H9 (cell line): ENCODE measurements around the gene ENTR1. TPM values are rescaled to one million over a fixed set of nuclear protein-coding genes. Genes with fewer than 3 reads are reported as not detected.

Experiments used
- DNase-seq: peaks from one replicate; pipeline ENCODE4 v3.0.0-alpha.2; 2017
- H2AFZ ChIP-seq: one replicate; pipeline ENCODE4 v1.6.1; 2013; ENCODE audit warnings: mild to moderate bottlenecking, low read length, control low read depth, moderate library complexity
- H2AK5ac ChIP-seq: 2 replicates; pipeline ENCODE4 v1.6.1; 2013; ENCODE audit warnings: low read length, control low read depth, mixed read lengths; ENCODE audit not compliant: insufficient read length
- H2BK120ac ChIP-seq: one replicate; pipeline ENCODE4 v1.6.1; 2013; ENCODE audit warnings: low read depth, mild to moderate bottlenecking, low read length, control low read depth, inconsistent platforms; ENCODE audit not compliant: poor library complexity, severe bottlenecking
- H2BK12ac ChIP-seq: 2 replicates; pipeline ENCODE4 v1.6.1; 2013; ENCODE audit warnings: low read length, control low read depth, mixed read lengths, low read depth; ENCODE audit not compliant: insufficient read length
- H2BK15ac ChIP-seq: 2 replicates; pipeline ENCODE4 v1.6.1; 2013; ENCODE audit warnings: low read depth, low read length, control low read depth
- H2BK20ac ChIP-seq: one replicate; pipeline ENCODE4 v1.6.1; 2013; ENCODE audit warnings: low read depth, mild to moderate bottlenecking, low read length, control low read depth, inconsistent platforms; ENCODE audit not compliant: poor library complexity, severe bottlenecking
- H2BK5ac ChIP-seq: 2 replicates; pipeline ENCODE4 v1.6.1; 2013; ENCODE audit warnings: low read length, control low read depth, mixed read lengths; ENCODE audit not compliant: insufficient read length
- H3K14ac ChIP-seq: 2 replicates; pipeline ENCODE4 v1.6.1; 2013; ENCODE audit warnings: low read length, control low read depth; ENCODE audit not compliant: insufficient read depth
- H3K18ac ChIP-seq: 2 replicates; pipeline ENCODE4 v1.6.1; 2013; ENCODE audit warnings: low read depth, mild to moderate bottlenecking, mixed read lengths, low read length, control low read depth; ENCODE audit not compliant: insufficient read length
- H3K23ac ChIP-seq: 2 replicates; pipeline ENCODE4 v1.6.1; 2013; ENCODE audit warnings: low read length, control low read depth, mixed read lengths, low read depth; ENCODE audit not compliant: insufficient read length
- H3K23me2 ChIP-seq: 2 replicates; pipeline ENCODE4 v1.6.1; 2013; ENCODE audit warnings: low read depth, mild to moderate bottlenecking, mixed read lengths, low read length, control low read depth; ENCODE audit not compliant: insufficient read length, poor library complexity, severe bottlenecking
- H3K27ac ChIP-seq: 2 replicates; pipeline ENCODE4 v1.5.1; 2013; ENCODE audit warnings: low read length, control low read depth, mixed read lengths, low read depth; ENCODE audit not compliant: insufficient read length
- H3K27me3 ChIP-seq: 2 replicates; pipeline ENCODE4 v1.6.1; 2013; ENCODE audit warnings: low read length, control low read depth, inconsistent platforms; ENCODE audit not compliant: insufficient read depth
- H3K4ac ChIP-seq: 2 replicates; pipeline ENCODE4 v1.6.1; 2013; ENCODE audit warnings: low read depth, mild to moderate bottlenecking, control low read depth, inconsistent platforms, low read length, moderate library complexity
- H3K4me1 ChIP-seq: 2 replicates; pipeline ENCODE4 v1.6.1; 2013; ENCODE audit warnings: low read length, control low read depth, inconsistent platforms; ENCODE audit not compliant: insufficient read depth
- H3K4me2 ChIP-seq: 2 replicates; pipeline ENCODE4 v1.6.1; 2013; ENCODE audit warnings: low read length, control low read depth, mixed read lengths; ENCODE audit not compliant: insufficient read length, insufficient read depth
- H3K56ac ChIP-seq: 2 replicates; pipeline ENCODE4 v1.6.1; 2013; ENCODE audit warnings: low read depth, mild to moderate bottlenecking, mixed read lengths, low read length, control low read depth; ENCODE audit not compliant: insufficient read length
- H3K79me1 ChIP-seq: 2 replicates; pipeline ENCODE4 v1.6.1; 2013; ENCODE audit warnings: low read depth, mild to moderate bottlenecking, moderate library complexity, low read length, control low read depth, inconsistent platforms; ENCODE audit not compliant: insufficient read depth, poor library complexity, severe bottlenecking
- H3K79me2 ChIP-seq: 2 replicates; pipeline ENCODE4 v1.6.1; 2013; ENCODE audit warnings: low read length, control low read depth, inconsistent platforms; ENCODE audit not compliant: insufficient read depth
- H3K9ac ChIP-seq: 2 replicates; pipeline ENCODE4 v1.6.1; 2013; ENCODE audit warnings: low read length, control low read depth, mixed read lengths; ENCODE audit not compliant: insufficient read length; ENCODE audit errors: extremely low read depth
- H3K9me3 ChIP-seq: one replicate; pipeline ENCODE4 v1.6.1; 2013; ENCODE audit warnings: low read depth, low read length, inconsistent platforms; ENCODE audit not compliant: control insufficient read depth
- H3T11ph ChIP-seq: one replicate; pipeline ENCODE4 v1.6.1; 2013; ENCODE audit warnings: mild to moderate bottlenecking, low read length, control low read depth, inconsistent platforms
- H4K20me1 ChIP-seq: one replicate; pipeline ENCODE4 v1.6.1; 2013; ENCODE audit not compliant: control insufficient read depth, insufficient read length, insufficient read depth
- H4K5ac ChIP-seq: 2 replicates; pipeline ENCODE4 v1.6.1; 2013; ENCODE audit warnings: low read depth, mild to moderate bottlenecking, mixed read lengths, low read length, control low read depth; ENCODE audit not compliant: insufficient read length
- H4K8ac ChIP-seq: replicated peaks from 2 replicates; pipeline ENCODE4 v1.6.1; 2013; ENCODE audit warnings: low read length, control low read depth, mixed read lengths, low read depth; ENCODE audit not compliant: insufficient read length
- H4K91ac ChIP-seq: 2 replicates; pipeline ENCODE4 v1.6.1; 2013; ENCODE audit warnings: low read depth, mild to moderate bottlenecking, moderate library complexity, mixed read lengths, low read length, control low read depth; ENCODE audit not compliant: insufficient read length
- H3K27ac Mint-ChIP-seq, 3 experiments: 2 replicates in 2 of 3; 3 replicates in 1 of 3; pipeline ENCODE4 v1.8.0; 2020 to 2021; ENCODE audit warnings: mixed read lengths in 3 of 3, mild to moderate bottlenecking in 1 of 3, moderate library complexity in 1 of 3
- H3K27me3 Mint-ChIP-seq: 2 replicates; pipeline ENCODE4 v1.8.0; 2021; ENCODE audit warnings: low read depth, mild to moderate bottlenecking, moderate library complexity, mixed read lengths
- H3K36me3 Mint-ChIP-seq, 3 experiments: 2 replicates in 2 of 3; 3 replicates in 1 of 3; pipeline ENCODE4 v1.8.0; 2020 to 2021; ENCODE audit warnings: low read depth in 3 of 3, mixed read lengths in 3 of 3; ENCODE audit not compliant: insufficient read depth in 1 of 3
- H3K4me1 Mint-ChIP-seq, 2 experiments: 2 replicates each; pipeline ENCODE4 v1.8.0; 2020; ENCODE audit warnings: mixed read lengths in 2 of 2
- H3K4me3 Mint-ChIP-seq, 2 experiments: 2 replicates in 1 of 2; 3 replicates in 1 of 2; pipeline ENCODE4 v1.8.0; 2020 to 2021; ENCODE audit warnings: mild to moderate bottlenecking in 2 of 2, mixed read lengths in 2 of 2, moderate library complexity in 1 of 2
- H3K9me3 Mint-ChIP-seq, 2 experiments: 2 replicates in 1 of 2; 3 replicates in 1 of 2; pipeline ENCODE4 v1.8.0; 2020; ENCODE audit warnings: mild to moderate bottlenecking in 2 of 2, mixed read lengths in 2 of 2, moderate library complexity in 1 of 2
- CTCF ChIP-seq: fragments of 200-600 bp; sonication (generic); conservative IDR thresholded peaks from 3 replicates; pipeline ENCODE4 v1.8.0; 2021; ENCODE audit warnings: antibody characterized with exemption, mild to moderate bottlenecking
- WGBS: extraction: QIAGEN DNeasy Blood & Tissue Kit; methylation state at CpG from one replicate; pipeline ENCODE4 v1.1.7; 2013; ENCODE audit warnings: missing lambda C conversion rate, low lambda C conversion rate, mixed read lengths; ENCODE audit not compliant: insufficient read length; ENCODE audit errors: extremely low coverage; 5-methylcytosine and 5-hydroxymethylcytosine counted together
- total RNA-seq: library from RNA; stranded (reverse); gene quantifications from 2 replicates; pipeline ENCODE4 v1.2.1, GENCODE V29; 2021

ENTR1 gene
- total RNA-seq, 1 experiment from 2014 or later, result 108 TPM

- Histone ChIP-seq H3K27me3 (no peaks in the 10 kb centered on the region), H2AK5ac (no peak overlapping the region), H2BK5ac (no peak overlapping the region), H3K4ac (no peak overlapping the region), H2BK20ac (no peak overlapping the region), H3K18ac (no peak overlapping the region), H3K23me2 (no peaks in the 10 kb centered on the region), H3K79me2 (peaks cover 1% of the 10 kb centered on the region; the same call in 1 of the 2 replicates), H3T11ph (no peak overlapping the region), H3K9ac (no peak overlapping the region), H3K14ac (no peak overlapping the region), H3K9me3 (no peaks in the 10 kb centered on the region), H3K56ac (no peak overlapping the region), H3K4me2 (no peak overlapping the region), H4K5ac (no peak overlapping the region), H4K91ac (no peak overlapping the region), H4K8ac (no peak overlapping the region), H4K20me1 (no peaks in the 10 kb centered on the region), H3K27ac (no peak overlapping the region), H2BK15ac (no peak overlapping the region), H3K79me1 (peaks cover 3% of the 10 kb centered on the region), H3K4me1 (no peaks in the 10 kb centered on the region), H2BK120ac (no peak overlapping the region), H2BK12ac (no peak overlapping the region), H2AFZ (no peak overlapping the region), H3K23ac (no peak overlapping the region)
- TF ChIP-seq CTCF, result no peak
- Mint-ChIP-seq H3K27me3 (no peaks in the 10 kb centered on the region), H3K4me1 (no peaks in the 10 kb centered on the region), H3K27ac (no peak overlapping the region), H3K36me3 (peaks cover 42 to 76% (median 74%) of the 10 kb centered on the region in 3 experiments; a peak in 6 of 7 replicates), H3K4me3 (no peak overlapping the region), H3K9me3 (no peaks in the 10 kb centered on the region)
- no peak for DNase-seq
- no CpG with 5 or more reads among the region's 17 CpGs for WGBS
Measured at GRCh38 chr9:136393531-136393930, 16.9 kb downstream of the ENTR1 start.
